Measurements from ENCODE around the gene OR14K1. TPM values are rescaled to one million over a fixed set of nuclear protein-coding genes. Genes with fewer than 3 reads are reported as not detected.

The OR14K1 gene
- polyA plus RNA-seq, 2 of the 4 experiments (the other 2 are of a cell fraction) = not detected

DNA sequence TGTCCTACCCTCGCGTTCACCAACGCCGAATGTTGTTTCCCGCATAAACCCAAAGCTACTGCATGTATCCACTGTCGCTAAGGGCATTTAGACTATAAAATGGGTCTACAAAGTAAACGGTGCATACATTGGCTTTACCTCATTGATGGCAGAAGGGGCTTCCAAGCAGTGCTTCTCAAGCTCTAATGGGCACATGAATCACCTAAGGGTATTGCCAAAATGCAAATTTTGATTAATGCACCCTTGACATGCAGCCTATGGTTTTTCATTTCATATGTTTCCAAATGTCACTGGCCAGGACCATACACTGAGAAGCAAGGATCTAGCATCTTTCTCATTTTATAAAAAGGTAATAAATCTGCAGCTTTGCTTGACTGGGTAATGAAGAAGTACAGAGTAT is 24.7 kb upstream of the OR14K1 start:
- no peak for ATAC-seq
- H3K9me3 ChIP-seq = no peaks in the 10 kb centered on the region
- CTCF ChIA-PET = no interaction called here

GRCh38 chr1:247716546-247716945 is 21.9 kb upstream of the OR14K1 start, which contains the start of gene OR6F1:
Gene OR6F1 (minus strand): TSS chr1:247716646. CDS start chr1:247712755, 3,891 bp downstream.
- TF ChIP-seq ZFP36 (IDR thresholded peaks at IDR 0.05; ENCODE audit: borderline replicate concordance, partially characterized antibody) (no peak), FOXS1 (CRISPR knock-in tag; IDR thresholded peaks at IDR 0.05) (no peak), NR3C1 (IDR thresholded peaks at IDR 0.05) (no peak), ESRRA (IDR thresholded peaks at IDR 0.05; ENCODE audit: borderline replicate concordance, low read length) (no peak), NFE2L2 (conservative IDR thresholded peaks at IDR 0.05; ENCODE audit: low read length) (no peak), JUN (IDR thresholded peaks at IDR 0.05) (no peak), HEYL (CRISPR knock-in tag; IDR thresholded peaks at IDR 0.05) (no peak), MAFK (IDR thresholded peaks at IDR 0.05; ENCODE audit: partially characterized antibody) (no peak)
- ATAC-seq (no peak), DNase-seq (ENCODE audit: low read depth in 1 of 2, low spot score in 1 of 2) (no peak), FAIRE-seq (no peak)
- Histone ChIP-seq H3K9me3 (no peaks in the 10 kb centered on the region), H3K27ac (no peak within 1 kb of the TSS), H3K4me2 (no peak within 1 kb of the TSS), H3K4me3 (no peak within 1 kb of the TSS), H3K4me1 (no peaks in the 10 kb centered on the region)
- ChIA-PET POLR2A (no interaction called here), CTCF (no interaction called here)
- 31% methylated on average over 3 of the region's 3 CpGs for WGBS (ENCODE audit: missing lambda C conversion rate)

More for the DNA sequence above, 24.7 kb upstream of the OR14K1 start:
- H3K4me1 ChIP-seq = no peaks in the 10 kb centered on the region
- no peak overlapping the region for H3K27ac ChIP-seq
- FAIRE-seq (no peak), DNase-seq (ENCODE audit: low read depth in 1 of 2, low spot score in 1 of 2) (no peak)
- no peak overlapping the region for H3K4me3 ChIP-seq
- 47% methylated on average over 7 of the region's 7 CpGs for WGBS (ENCODE audit: missing lambda C conversion rate)
- no peak for TF ChIP-seq MAFK (IDR thresholded peaks at IDR 0.05; ENCODE audit: partially characterized antibody)
- TF ChIP-seq GATA3 (IDR thresholded peaks at IDR 0.05; ENCODE audit: borderline replicate concordance) = no peak
- TF ChIP-seq ESRRA (IDR thresholded peaks at IDR 0.05; ENCODE audit: borderline replicate concordance, low read length) = no peak
- TF ChIP-seq HMGXB4 (CRISPR knock-in tag; IDR thresholded peaks at IDR 0.05; ENCODE audit: borderline replicate concordance) = no peak
- no peak for TF ChIP-seq HES2 (IDR thresholded peaks at IDR 0.05)
- no peak for TF ChIP-seq CBX8 (IDR thresholded peaks at IDR 0.05)
- TF ChIP-seq, protein P1, sequence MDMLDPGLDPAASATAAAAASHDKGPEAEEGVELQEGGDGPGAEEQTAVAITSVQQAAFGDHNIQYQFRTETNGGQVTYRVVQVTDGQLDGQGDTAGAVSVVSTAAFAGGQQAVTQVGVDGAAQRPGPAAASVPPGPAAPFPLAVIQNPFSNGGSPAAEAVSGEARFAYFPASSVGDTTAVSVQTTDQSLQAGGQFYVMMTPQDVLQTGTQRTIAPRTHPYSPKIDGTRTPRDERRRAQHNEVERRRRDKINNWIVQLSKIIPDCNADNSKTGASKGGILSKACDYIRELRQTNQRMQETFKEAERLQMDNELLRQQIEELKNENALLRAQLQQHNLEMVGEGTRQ (IDR thresholded peaks at IDR 0.05) = no peak
- TF ChIP-seq FOSB (CRISPR knock-in tag; IDR thresholded peaks at IDR 0.05) = no peak
- no peak for TF ChIP-seq EP300 (IDR thresholded peaks at IDR 0.05)
- no peak for TF ChIP-seq ZC3H11A (IDR thresholded peaks at IDR 0.05)
- TF ChIP-seq ATOH8 (CRISPR knock-in tag; IDR thresholded peaks at IDR 0.05; ENCODE audit: low read depth) = no peak
- TF ChIP-seq RFX5 (IDR thresholded peaks at IDR 0.05) = no peak
- no peak for TF ChIP-seq TP53 (CRISPR knock-in tag; IDR thresholded peaks at IDR 0.05)
- TF ChIP-seq RNF2 (IDR thresholded peaks at IDR 0.05; ENCODE audit: borderline replicate concordance, low read depth) = no peak
- no peak for TF ChIP-seq CHD4 (IDR thresholded peaks at IDR 0.05; ENCODE audit: borderline replicate concordance)
- TF ChIP-seq MYC (IDR thresholded peaks at IDR 0.05; ENCODE audit: borderline replicate concordance, low read length) = no peak
- no peak for TF ChIP-seq HDAC2 (IDR thresholded peaks at IDR 0.05)
- TF ChIP-seq ZNF302 (CRISPR knock-in tag; IDR thresholded peaks at IDR 0.05) = no peak
- no peak for TF ChIP-seq CEBPB (IDR thresholded peaks at IDR 0.05)
- no peak for TF ChIP-seq KDM5A (IDR thresholded peaks at IDR 0.05)
- POLR2A ChIA-PET = no interaction called here
- H3K4me2 ChIP-seq = no peak overlapping the region
